AG08395 (cell line): ENCODE results near the gene DPYD.
A peak's percentile ranks its signal among the peaks of the same experiment; 100 is the strongest.

Source experiments
- DNase-seq: peaks from one replicate; pipeline ENCODE4 v3.0.0; 2012; ENCODE audit warnings: mixed read lengths, low spot score

Gene DPYD

GRCh38 chr1:97691325-97691724 is 229.5 kb downstream of the DPYD start:
- DNase-seq: no peak

- DNase-seq: no peak
Observed at GRCh38 chr1:97685360-97685759, 235.5 kb downstream of the DPYD start.

- DNase-seq: no peak
Observed at GRCh38 chr1:97680894-97681293, 239.9 kb downstream of the DPYD start.

GRCh38 chr1:97680470-97680869 is 240.4 kb downstream of the DPYD start:
- DNase-seq: no peak

- no peak for DNase-seq
Observed at GRCh38 chr1:97677702-97678101, 243.1 kb downstream of the DPYD start.

GRCh38 chr1:97674517-97674916 is 246.3 kb downstream of the DPYD start:
- DNase-seq: no peak

- peak; percentile 35 for DNase-seq
Observed at GRCh38 chr1:97668945-97669344, 251.9 kb downstream of the DPYD start.

- DNase-seq: no peak
Observed at GRCh38 chr1:97660431-97661105, 260.3 kb downstream of the DPYD start.

- no peak for DNase-seq
Observed at GRCh38 chr1:97654876-97655585, 265.8 kb downstream of the DPYD start.

- DNase-seq: no peak
Observed at GRCh38 chr1:97651250-97651649, 269.6 kb downstream of the DPYD start.

- DNase-seq: no peak
Observed at GRCh38 chr1:97649591-97649990, 271.2 kb downstream of the DPYD start.

- DNase-seq: peak; percentile 46
Observed at GRCh38 chr1:97647776-97648175, 273.1 kb downstream of the DPYD start.

- no peak for DNase-seq
Observed at GRCh38 chr1:97646071-97646470, 274.8 kb downstream of the DPYD start.

GRCh38 chr1:97640677-97641076 is 280.2 kb downstream of the DPYD start:
- DNase-seq: peak; percentile 5

GRCh38 chr1:97636941-97637340 is 283.9 kb downstream of the DPYD start:
- peak; percentile 7 for DNase-seq

- no peak for DNase-seq
Observed at GRCh38 chr1:97634758-97635157, 286.1 kb downstream of the DPYD start.

- DNase-seq: no peak
Observed at GRCh38 chr1:97632776-97633175, 288.1 kb downstream of the DPYD start.

- DNase-seq: no peak
Observed at GRCh38 chr1:97632075-97632474, 288.8 kb downstream of the DPYD start.

- DNase-seq: no peak
Observed at GRCh38 chr1:97630948-97631347, 289.9 kb downstream of the DPYD start.

- DNase-seq: no peak
Observed at GRCh38 chr1:97630281-97630680, 290.6 kb downstream of the DPYD start.

- DNase-seq: no peak
Observed at GRCh38 chr1:97623220-97623619, 297.6 kb downstream of the DPYD start.

- no peak for DNase-seq
Observed at GRCh38 chr1:97621955-97622354, 298.9 kb downstream of the DPYD start.

GRCh38 chr1:97619706-97620105 is 301.1 kb downstream of the DPYD start:
- DNase-seq: no peak

- no peak for DNase-seq
Observed at GRCh38 chr1:97610748-97611147, 310.1 kb downstream of the DPYD start.
